Hematopoietic multipotent progenitor cell (in vitro differentiated cells): ENCODE results near the gene WASHC2C. TPM values are rescaled to one million over a fixed set of nuclear protein-coding genes. Genes with fewer than 3 reads are reported as not detected.

Experiments
- small RNA-seq: library from RNA; depleted of rRNA; stranded (forward); fragments of <200 nt; gene quantifications from one replicate; pipeline ENCODE3, GENCODE V24; 2012
- total RNA-seq: library from RNA; depleted of rRNA; stranded (reverse); fragments of >200 nt; gene quantifications from one replicate; pipeline ENCODE4 v1.2.3, GENCODE V29; 2012

Gene WASHC2C
- total RNA-seq, 1 donor: 14.8 TPM

Small RNAs within 50 kb of the gene (small RNA-seq; reads per million reads assigned to genes)
- gene AC012044.1: not detected

Other genes starting within 250 kb of the WASHC2C start
- gene ZFAND4, start 54.5 kb upstream of the WASHC2C start, total RNA-seq: 14.3 TPM
- gene AGAP4, start 120.2 kb downstream of the WASHC2C start, total RNA-seq: 7.0 TPM
- gene TIMM23, start 245.2 kb downstream of the WASHC2C start, total RNA-seq: 30.7 TPM